Measurements from ENCODE around the gene ACOT8. TPM values are rescaled to one million over a fixed set of nuclear protein-coding genes. Genes with fewer than 3 reads are reported as not detected.

ACOT8 gene
- total and polyA plus RNA-seq, 5 donors: 21.1 to 47.9 (median 31.3) TPM

DNA sequence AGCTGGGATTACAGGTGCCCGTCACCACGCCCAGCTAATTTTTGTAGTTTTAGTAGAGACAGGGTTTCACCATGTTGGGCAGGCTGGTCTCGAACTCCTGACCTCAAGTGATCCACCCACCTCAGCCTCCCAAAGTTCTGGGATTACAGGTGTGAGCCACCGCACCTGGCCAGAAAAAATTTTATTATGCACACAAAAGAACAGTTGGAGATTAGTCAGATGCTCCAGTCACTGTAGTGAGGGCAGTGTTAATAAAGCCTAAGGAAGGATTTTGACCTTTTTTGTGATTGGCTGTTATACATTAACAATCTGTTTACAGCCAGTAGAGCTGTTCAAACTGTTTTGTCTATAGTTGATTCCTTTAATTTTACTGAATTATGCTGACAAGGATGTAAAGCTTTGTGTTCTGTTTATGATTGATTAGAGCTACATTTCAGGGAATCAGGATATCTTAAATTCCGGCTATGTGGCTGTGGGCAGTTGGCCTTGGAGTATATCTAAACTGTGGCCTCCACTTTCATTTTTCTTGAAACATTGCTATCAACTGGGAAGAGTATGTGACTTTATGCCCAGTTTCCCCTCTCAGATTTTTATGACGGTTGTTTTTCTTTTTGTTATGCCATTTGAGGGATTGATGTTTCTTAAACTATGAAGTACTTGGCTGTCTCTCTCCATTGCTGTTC lies 10.1 kb upstream of the ACOT8 start:
- 91% methylated on average over 6 of the region's 6 CpGs for WGBS
- ATAC-seq (no peak), DNase-seq (no peak)
- intact Hi-C loops (cut with DNase I): no loop called here
- H3K4me3 ChIP-seq (ENCODE audit: low read length): no peak overlapping the region
- H3K27me3 ChIP-seq (ENCODE audit: control insufficient read depth, insufficient read depth): no peaks in the 10 kb centered on the region
- no peaks in the 10 kb centered on the region for H3K4me1 ChIP-seq (ENCODE audit: control insufficient read depth, insufficient read depth, low read length)
- H3K27ac ChIP-seq (ENCODE audit: low read length): no peak overlapping the region
- no peaks in the 10 kb centered on the region for H3K9me3 ChIP-seq (ENCODE audit: control insufficient read depth, low read length)

DNA sequence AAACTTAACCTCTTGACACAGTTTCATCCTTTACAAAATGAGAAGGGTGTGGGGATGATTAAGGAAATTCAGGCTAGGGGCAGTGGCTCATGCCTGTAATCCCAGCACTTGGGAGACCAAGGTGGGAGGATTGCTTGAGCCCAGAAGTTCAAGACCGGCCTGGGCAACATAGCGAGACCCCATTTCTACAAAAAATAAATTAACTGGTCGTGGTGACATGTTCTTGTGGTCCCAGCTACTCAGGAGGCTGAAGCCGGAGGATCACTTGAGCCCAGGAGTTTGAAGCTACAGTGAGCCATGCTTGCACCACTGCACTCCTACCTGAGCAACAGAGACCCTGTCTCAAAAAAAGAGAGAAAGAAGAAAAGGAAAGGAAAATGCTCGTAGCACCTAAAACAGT lies 9.3 kb upstream of the ACOT8 start:
- no peaks in the 10 kb centered on the region for H3K4me1 ChIP-seq (ENCODE audit: control insufficient read depth, insufficient read depth, low read length)
- ATAC-seq: no peak
- no peaks in the 10 kb centered on the region for H3K9me3 ChIP-seq (ENCODE audit: control insufficient read depth, low read length)
- 92% methylated on average over 5 of the region's 5 CpGs for WGBS
- no peak overlapping the region for H3K27ac ChIP-seq (ENCODE audit: low read length)
- no peak for DNase-seq
- H3K4me3 ChIP-seq (ENCODE audit: low read length): no peak overlapping the region
- H3K27me3 ChIP-seq (ENCODE audit: control insufficient read depth, insufficient read depth): no peaks in the 10 kb centered on the region
- intact Hi-C loops (cut with DNase I): no loop called here

DNA sequence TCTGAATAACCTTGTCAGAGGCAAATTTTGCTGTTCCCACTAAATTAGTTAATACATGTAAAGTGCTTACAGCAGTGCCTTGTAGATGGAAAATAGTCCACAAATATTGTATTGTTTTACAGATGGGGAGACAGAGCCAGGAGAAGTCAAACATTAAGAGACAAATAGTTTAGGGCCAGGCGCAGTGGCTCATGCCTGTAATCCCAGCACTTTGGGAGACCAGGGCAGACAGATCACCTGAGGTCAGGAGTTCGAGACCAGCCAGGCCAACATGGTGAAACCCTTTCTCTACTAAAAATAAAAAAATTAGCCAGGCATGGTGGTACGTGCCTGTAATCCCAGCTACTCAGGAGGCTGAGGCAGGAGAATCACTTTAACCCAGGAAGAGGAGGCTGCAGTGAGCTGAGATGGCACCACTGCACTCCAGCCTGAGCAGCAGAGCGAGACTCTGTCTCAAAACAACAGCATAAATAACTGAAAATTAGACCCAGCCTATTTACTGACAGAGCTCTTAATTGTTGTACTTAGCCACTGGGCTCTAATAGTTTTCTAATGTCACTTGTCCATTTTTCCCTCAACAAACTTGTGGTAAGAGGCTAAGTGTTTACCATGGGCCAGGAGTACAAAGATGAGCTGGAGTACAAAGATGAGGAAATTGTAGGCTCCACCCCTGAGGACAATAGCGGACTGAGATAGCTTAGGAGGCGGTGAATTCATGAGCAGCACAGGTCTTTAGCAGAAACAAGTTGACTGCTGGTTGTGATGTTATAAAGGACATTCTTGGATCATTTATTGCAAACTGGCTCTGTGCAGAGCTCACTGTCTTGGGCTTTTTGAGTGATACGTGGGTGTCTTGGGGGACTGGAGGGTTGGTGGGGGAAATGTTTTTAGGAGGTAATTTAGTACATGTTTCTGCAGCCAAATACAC lies 6.6 kb upstream of the ACOT8 start:
- intact Hi-C loops (cut with DNase I): no loop called here
- no peak overlapping the region for H3K4me3 ChIP-seq (ENCODE audit: low read length)
- no peak for ATAC-seq
- no peaks in the 10 kb centered on the region for H3K27me3 ChIP-seq (ENCODE audit: control insufficient read depth, insufficient read depth)
- H3K9me3 ChIP-seq (ENCODE audit: control insufficient read depth, low read length): no peaks in the 10 kb centered on the region
- DNase-seq: no peak
- WGBS: 90% methylated on average over 7 of the region's 7 CpGs
- H3K27ac ChIP-seq (ENCODE audit: low read length): no peak overlapping the region
- H3K4me1 ChIP-seq (ENCODE audit: control insufficient read depth, insufficient read depth, low read length): no peaks in the 10 kb centered on the region

DNA sequence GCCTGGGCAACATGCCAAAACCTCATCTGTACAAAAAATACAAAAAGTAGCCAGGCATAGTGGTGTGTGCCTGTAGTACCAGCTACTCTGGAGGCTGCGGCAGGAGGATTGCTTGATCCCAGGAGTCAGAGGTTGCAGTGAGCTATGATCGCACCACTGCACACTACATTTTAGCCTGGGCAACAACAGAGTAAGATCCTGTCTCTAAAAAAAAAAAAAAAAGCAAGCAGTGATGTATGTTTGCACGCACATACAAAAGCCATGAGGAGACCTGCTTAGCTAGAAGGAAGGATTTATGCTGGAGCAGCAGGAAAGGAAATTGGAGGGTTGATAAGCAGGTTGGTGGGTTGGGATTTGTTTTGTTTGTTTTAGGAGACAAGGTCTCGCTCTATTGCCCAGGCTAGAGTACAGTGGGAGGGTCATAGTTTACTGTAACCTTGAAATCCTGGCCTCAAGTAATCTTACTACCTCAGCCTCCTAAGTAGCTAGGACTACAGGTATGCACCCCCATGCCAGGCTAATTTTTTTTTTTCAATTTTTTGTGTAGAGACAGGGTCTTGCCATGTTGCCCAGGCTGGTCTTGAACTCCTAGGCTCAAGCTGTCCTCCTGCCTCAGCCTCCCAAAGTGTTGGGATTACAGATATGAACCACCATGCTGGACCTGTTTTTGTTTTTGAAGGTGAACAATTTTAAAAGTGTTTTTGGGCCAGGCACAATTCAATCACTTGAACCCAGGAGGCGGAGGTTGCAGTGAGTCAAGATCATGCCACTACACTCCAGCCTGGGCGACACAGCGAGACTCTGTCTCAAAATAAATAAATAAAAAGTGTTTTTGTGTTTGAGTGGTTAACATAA lies 4.3 kb upstream of the ACOT8 start:
- no peaks in the 10 kb centered on the region for H3K9me3 ChIP-seq (ENCODE audit: control insufficient read depth, low read length)
- H3K4me3 ChIP-seq (ENCODE audit: low read length): no peak overlapping the region
- ATAC-seq (no peak), DNase-seq (no peak)
- intact Hi-C loops (cut with DNase I): no loop called here
- WGBS: 93% methylated on average over 7 of the region's 7 CpGs
- H3K27ac ChIP-seq (ENCODE audit: low read length): no peak overlapping the region
- H3K4me1 ChIP-seq (ENCODE audit: control insufficient read depth, insufficient read depth, low read length): peaks cover 6% of the 10 kb centered on the region
- H3K27me3 ChIP-seq (ENCODE audit: control insufficient read depth, insufficient read depth): no peaks in the 10 kb centered on the region

DNA sequence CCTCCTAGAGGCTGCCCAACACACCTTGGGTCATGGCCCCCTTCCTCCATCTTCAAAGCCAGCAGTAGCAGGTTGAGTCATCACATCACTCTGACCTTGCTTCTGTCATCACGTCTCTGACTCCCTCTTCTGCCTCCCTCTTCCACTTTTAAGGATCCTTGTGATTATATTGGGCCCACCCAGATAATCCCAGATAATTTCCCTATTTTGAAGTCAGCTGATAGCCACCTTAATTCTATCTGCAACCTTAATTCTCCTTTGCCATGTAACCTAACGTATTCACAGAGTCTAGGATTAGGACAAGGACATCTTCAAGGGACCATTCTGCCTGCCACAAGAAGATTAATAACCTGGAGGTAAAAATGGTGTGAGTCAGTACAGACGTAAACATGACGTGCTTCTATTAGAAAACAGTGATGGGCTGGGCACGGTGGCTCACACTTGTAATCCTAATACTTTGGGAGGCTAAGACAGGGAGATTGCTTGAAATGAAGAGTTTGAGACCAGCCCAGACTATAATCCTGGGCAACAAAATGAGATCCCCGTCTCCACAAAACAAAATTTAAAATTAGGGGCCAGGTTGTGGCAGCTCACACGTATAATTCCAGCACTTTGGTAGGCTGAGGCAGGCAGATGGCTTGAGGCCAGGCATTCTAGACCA lies 3.5 kb upstream of the ACOT8 start:
- ATAC-seq (no peak), DNase-seq (no peak)
- H3K4me3 ChIP-seq (ENCODE audit: low read length): no peak overlapping the region
- intact Hi-C loops (cut with DNase I): no loop called here
- H3K27me3 ChIP-seq (ENCODE audit: control insufficient read depth, insufficient read depth): no peaks in the 10 kb centered on the region
- H3K27ac ChIP-seq (ENCODE audit: low read length): no peak overlapping the region
- no peaks in the 10 kb centered on the region for H3K9me3 ChIP-seq (ENCODE audit: control insufficient read depth, low read length)
- 76% methylated on average over 7 of the region's 7 CpGs for WGBS
- H3K4me1 ChIP-seq (ENCODE audit: control insufficient read depth, insufficient read depth, low read length): peaks cover 9% of the 10 kb centered on the region

DNA sequence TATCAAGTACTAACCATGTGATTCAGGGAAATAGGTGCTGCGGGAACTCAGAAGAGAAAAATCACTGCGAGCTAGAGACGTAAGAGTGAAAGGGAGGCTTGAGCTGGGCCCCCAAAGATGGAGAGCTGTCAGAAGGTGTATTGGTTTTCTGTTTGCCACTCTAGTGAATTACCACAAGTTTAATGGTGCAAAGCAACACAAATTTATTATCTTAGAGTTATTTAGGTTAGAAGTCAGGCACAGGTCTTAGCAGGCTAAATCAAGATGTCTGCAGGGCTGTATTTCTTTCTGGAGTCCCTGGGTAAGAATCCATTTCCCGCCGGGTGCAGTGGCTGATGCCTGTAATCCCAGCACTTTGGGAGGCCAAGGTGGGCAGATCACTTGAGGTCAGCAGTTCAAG lies 2.7 kb upstream of the ACOT8 start:
- WGBS: 95% methylated on average over 5 of the region's 5 CpGs
- H3K4me1 ChIP-seq (ENCODE audit: control insufficient read depth, insufficient read depth, low read length): peaks cover 11% of the 10 kb centered on the region
- no peak overlapping the region for H3K4me3 ChIP-seq (ENCODE audit: low read length)
- ATAC-seq: no peak
- no peak for DNase-seq
- no peaks in the 10 kb centered on the region for H3K9me3 ChIP-seq (ENCODE audit: control insufficient read depth, low read length)
- intact Hi-C loops (cut with DNase I): no loop called here
- no peak overlapping the region for H3K27ac ChIP-seq (ENCODE audit: low read length)
- no peaks in the 10 kb centered on the region for H3K27me3 ChIP-seq (ENCODE audit: control insufficient read depth, insufficient read depth)

DNA sequence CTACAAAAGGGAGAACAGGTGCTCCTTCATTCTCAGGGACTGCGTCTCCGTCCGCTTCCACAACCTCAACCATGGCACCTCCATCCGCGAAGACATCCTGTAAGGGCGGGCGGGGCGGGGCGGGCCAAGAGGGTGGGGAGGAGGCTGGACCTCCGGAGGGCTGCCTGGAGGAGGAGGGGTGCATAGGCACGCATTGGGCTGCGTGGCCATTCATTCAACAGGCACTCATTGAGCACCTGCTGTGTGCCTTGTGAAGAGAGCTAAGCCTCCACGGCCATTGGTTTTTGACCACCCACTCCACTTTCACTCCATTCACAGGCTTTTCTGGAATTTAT lies 657 bp upstream of the ACOT8 start:
- no peak for DNase-seq
- Histone ChIP-seq H3K9me3 (ENCODE audit: control insufficient read depth, low read length) (no peaks in the 10 kb centered on the region), H3K4me1 (ENCODE audit: control insufficient read depth, insufficient read depth, low read length) (peaks cover 11% of the 10 kb centered on the region), H3K27ac (ENCODE audit: low read length) (peak overlapping the region; percentile 93), H3K27me3 (ENCODE audit: control insufficient read depth, insufficient read depth) (no peaks in the 10 kb centered on the region), H3K4me3 (ENCODE audit: low read length) (peak overlapping the region; percentile 90)
- 7% methylated on average over 13 of the region's 13 CpGs for WGBS
- intact Hi-C loops (cut with DNase I): no loop called here
- peak in 1 of 2 donors; percentile 38 for ATAC-seq

DNA sequence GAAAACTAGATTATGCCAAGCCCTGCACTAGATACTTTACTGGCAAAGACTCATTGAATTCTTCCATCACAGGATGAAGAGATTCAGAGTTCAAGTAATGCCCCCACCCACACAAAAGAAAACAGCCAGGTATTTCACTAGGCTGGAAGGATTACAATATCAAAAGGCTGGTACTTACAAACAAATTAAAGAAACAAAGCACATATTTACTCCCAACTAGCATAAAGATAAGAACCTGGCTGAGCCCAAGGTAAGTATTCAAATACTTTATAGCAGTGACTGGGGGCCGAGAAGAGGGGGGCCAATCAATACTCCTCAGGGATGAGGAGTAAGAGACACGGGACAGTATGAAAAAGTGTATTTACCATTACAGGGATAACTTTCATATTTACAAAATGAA lies 3.7 kb downstream of the ACOT8 start:
- DNase-seq (no peak), ATAC-seq (no peak)
- Histone ChIP-seq H3K9me3 (ENCODE audit: control insufficient read depth, low read length) (no peaks in the 10 kb centered on the region), H3K4me3 (ENCODE audit: low read length) (no peak overlapping the region), H3K4me1 (ENCODE audit: control insufficient read depth, insufficient read depth, low read length) (peaks cover 11% of the 10 kb centered on the region), H3K27me3 (ENCODE audit: control insufficient read depth, insufficient read depth) (no peaks in the 10 kb centered on the region), H3K27ac (ENCODE audit: low read length) (no peak overlapping the region)
- WGBS: 79% methylated on average over 2 of the region's 2 CpGs
- intact Hi-C loops (cut with DNase I): no loop called here

DNA sequence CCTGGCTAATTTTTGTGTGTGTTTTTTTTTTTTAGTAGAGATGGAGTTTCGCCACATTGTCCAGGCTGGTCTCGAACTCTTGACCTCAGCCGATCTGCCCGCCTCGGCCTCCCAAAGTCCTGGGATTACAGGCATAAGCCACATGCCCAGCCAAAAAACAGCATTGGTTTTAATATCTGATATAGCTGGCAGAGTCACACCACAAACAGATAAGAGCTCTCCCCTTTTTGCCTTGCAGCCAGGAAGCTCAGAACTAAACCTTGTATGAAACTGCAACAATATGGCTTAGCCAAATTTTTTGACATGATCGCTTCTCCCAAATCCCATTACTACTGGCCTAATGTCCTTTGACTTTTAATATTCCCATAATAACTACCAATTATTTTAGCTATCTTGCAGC lies 4.9 kb downstream of the ACOT8 start:
- Histone ChIP-seq H3K27ac (ENCODE audit: low read length) (no peak overlapping the region), H3K27me3 (ENCODE audit: control insufficient read depth, insufficient read depth) (no peaks in the 10 kb centered on the region), H3K4me3 (ENCODE audit: low read length) (no peak overlapping the region), H3K9me3 (ENCODE audit: control insufficient read depth, low read length) (no peaks in the 10 kb centered on the region), H3K4me1 (ENCODE audit: control insufficient read depth, insufficient read depth, low read length) (peaks cover 6% of the 10 kb centered on the region)
- no peak for ATAC-seq
- WGBS: 95% methylated on average over 6 of the region's 6 CpGs
- DNase-seq: peak in 1 of 3 donors; percentile 25
- intact Hi-C loops (cut with DNase I): no loop called here

DNA sequence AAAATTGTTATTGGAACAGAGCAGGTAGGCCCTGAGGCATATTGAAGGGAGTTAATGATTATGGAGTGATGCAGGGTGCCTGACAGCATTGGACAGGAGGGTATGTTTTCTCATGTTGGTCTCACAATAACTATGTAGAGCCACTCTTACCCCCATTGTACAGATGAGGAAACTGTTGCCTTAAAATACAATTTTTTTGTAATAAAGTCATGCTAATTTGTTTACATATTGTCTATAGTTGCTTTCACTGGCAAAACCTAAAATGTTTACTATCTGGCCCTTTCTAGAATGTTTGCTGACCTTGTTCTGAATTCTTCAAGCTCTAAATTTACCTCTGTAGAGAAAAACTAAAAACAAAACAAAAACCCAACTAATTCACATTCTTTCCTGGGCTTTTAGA lies 5.7 kb downstream of the ACOT8 start:
- H3K4me3 ChIP-seq (ENCODE audit: low read length): no peak overlapping the region
- intact Hi-C loops (cut with DNase I): no loop called here
- no peaks in the 10 kb centered on the region for H3K9me3 ChIP-seq (ENCODE audit: control insufficient read depth, low read length)
- DNase-seq (no peak), ATAC-seq (no peak)
- no peaks in the 10 kb centered on the region for H3K27me3 ChIP-seq (ENCODE audit: control insufficient read depth, insufficient read depth)
- no peak overlapping the region for H3K27ac ChIP-seq (ENCODE audit: low read length)
- peaks cover 6% of the 10 kb centered on the region for H3K4me1 ChIP-seq (ENCODE audit: control insufficient read depth, insufficient read depth, low read length)

Data from right cardiac atrium (tissue), 5 donors.